K562 (cell line): ENCODE results near the gene GCSH.

Experiments
- BCL6 ChIP-seq: fragments of 250-450 bp; sonication (Bioruptor Pico); IDR thresholded peaks from 2 replicates; pipeline ENCODE4 v1.4.0; 2020
- EP300 ChIP-seq: IDR thresholded peaks from 2 replicates; pipeline ENCODE4 v1.6.1; 2012; ENCODE audit warnings: low read length, improper control_type of control experiment
- GATA2 ChIP-seq: sonication (generic); formaldehyde crosslinking; IDR thresholded peaks from 2 replicates; pipeline ENCODE4 v1.4.0; 2020; ENCODE audit warnings: mild to moderate bottlenecking, missing genetic modification reagents
- NFXL1 ChIP-seq: fragments of 450-650 bp; formaldehyde crosslinking; IDR thresholded peaks from 2 replicates; pipeline ENCODE4 v1.4.0; 2021; ENCODE audit warnings: mild to moderate bottlenecking
- NR2F6 ChIP-seq: fragments of 450-650 bp; formaldehyde crosslinking; IDR thresholded peaks from 2 replicates; pipeline ENCODE4 v1.4.0; 2020; ENCODE audit warnings: mild to moderate bottlenecking
- ZNF12 ChIP-seq: sonication (generic); formaldehyde crosslinking; IDR thresholded peaks from 2 replicates; pipeline ENCODE4 v1.4.0; 2020; ENCODE audit warnings: mild to moderate bottlenecking, missing genetic modification reagents
- ZNF79 ChIP-seq: fragments of 250-450 bp; sonication (Bioruptor Pico); IDR thresholded peaks from 2 replicates; pipeline ENCODE4 v1.4.0; 2020; ENCODE audit warnings: low read depth, mild to moderate bottlenecking, moderate library complexity
- ZZZ3 ChIP-seq: fragments of 450-650 bp; IDR thresholded peaks from 2 replicates; pipeline ENCODE4 v1.6.1; 2016; ENCODE audit warnings: antibody characterized with exemption, mild to moderate bottlenecking, moderate library complexity
- TF ChIP-seq, protein P1 (sequence below), 3 experiments: IDR thresholded peaks in 2 of 3; conservative IDR thresholded peaks in 1 of 3; 2 replicates each; pipeline ENCODE4 v1.5.1; 2011 to 2012; ENCODE audit warnings: low read length in 3 of 3, mild to moderate bottlenecking in 3 of 3, control low read depth in 2 of 3, improper control_type of control experiment in 1 of 3, inconsistent platforms in 1 of 3, low read depth in 1 of 3, mixed read lengths in 1 of 3, moderate library complexity in 1 of 3; ENCODE audit not compliant: insufficient read depth in 2 of 3
- TF ChIP-seq, protein P2 (sequence below), 2 experiments: fragments of 250-450 bp in 1 of 2; fragments of 450-650 bp in 1 of 2; sonication (Bioruptor Pico) in 1 of 2; IDR thresholded peaks; 2 replicates each; pipeline versions ENCODE4 v1.6.1 to v1.8.0; 2016 to 2021; ENCODE audit warnings: mild to moderate bottlenecking in 2 of 2, moderate library complexity in 2 of 2, missing compliant biosample characterization in 1 of 2, missing genetic modification characterization in 1 of 2

GRCh38 chr16:81081014-81081413 is 15.2 kb downstream of the GCSH start:
- TF ChIP-seq BCL6 (no peak), ZZZ3 (no peak), NFXL1 (CRISPR knock-in tag) (no peak), GATA2 (CRISPR knock-in tag) (no peak), ZNF79 (CRISPR knock-in tag) (no peak), EP300 (no peak), ZNF12 (CRISPR knock-in tag) (no peak), NR2F6 (no peak)
- TF ChIP-seq, protein P1, sequence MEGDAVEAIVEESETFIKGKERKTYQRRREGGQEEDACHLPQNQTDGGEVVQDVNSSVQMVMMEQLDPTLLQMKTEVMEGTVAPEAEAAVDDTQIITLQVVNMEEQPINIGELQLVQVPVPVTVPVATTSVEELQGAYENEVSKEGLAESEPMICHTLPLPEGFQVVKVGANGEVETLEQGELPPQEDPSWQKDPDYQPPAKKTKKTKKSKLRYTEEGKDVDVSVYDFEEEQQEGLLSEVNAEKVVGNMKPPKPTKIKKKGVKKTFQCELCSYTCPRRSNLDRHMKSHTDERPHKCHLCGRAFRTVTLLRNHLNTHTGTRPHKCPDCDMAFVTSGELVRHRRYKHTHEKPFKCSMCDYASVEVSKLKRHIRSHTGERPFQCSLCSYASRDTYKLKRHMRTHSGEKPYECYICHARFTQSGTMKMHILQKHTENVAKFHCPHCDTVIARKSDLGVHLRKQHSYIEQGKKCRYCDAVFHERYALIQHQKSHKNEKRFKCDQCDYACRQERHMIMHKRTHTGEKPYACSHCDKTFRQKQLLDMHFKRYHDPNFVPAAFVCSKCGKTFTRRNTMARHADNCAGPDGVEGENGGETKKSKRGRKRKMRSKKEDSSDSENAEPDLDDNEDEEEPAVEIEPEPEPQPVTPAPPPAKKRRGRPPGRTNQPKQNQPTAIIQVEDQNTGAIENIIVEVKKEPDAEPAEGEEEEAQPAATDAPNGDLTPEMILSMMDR (IDR thresholded peaks at IDR 0.05 in 2 of 3, conservative IDR thresholded peaks at IDR 0.05 in 1 of 3; ENCODE audit: insufficient read depth in 2 of 3, low read depth in 1 of 3, low read length in 3 of 3): no peak
- TF ChIP-seq, protein P2, sequence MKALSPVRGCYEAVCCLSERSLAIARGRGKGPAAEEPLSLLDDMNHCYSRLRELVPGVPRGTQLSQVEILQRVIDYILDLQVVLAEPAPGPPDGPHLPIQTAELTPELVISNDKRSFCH (CRISPR knock-in tag; IDR thresholded peaks at IDR 0.05): no peak
- TF ChIP-seq, protein P2 (tag; IDR thresholded peaks at IDR 0.05): no peak
